OCI-LY3 (cell line): ENCODE results near the gene CLCF1.
"Not testable (repeated sequence)": the region's sequence is repeated elsewhere in the genome, so short reads cannot be mapped to it uniquely, and the experiment has no call there.

Experiments
- H2AFZ ChIP-seq: fragments of 200-600, 300-600 bp; shearing (Covaris generic); 2 replicates; pipeline ENCODE4 v1.6.0; 2014; ENCODE audit warnings: antibody characterized with exemption, low read depth, low read length
- H3K27ac ChIP-seq: fragments of 200-600, 300-600 bp; sonication (generic); 2 replicates; pipeline ENCODE4 v1.5.1; 2014; ENCODE audit warnings: mild to moderate bottlenecking, low read length, moderate library complexity, mixed read lengths
- H3K27me3 ChIP-seq: fragments of 200-600, 300-600 bp; sonication (generic); 2 replicates; pipeline ENCODE4 v1.6.1; 2014; ENCODE audit warnings: low read depth, low read length, mixed read lengths
- H3K36me3 ChIP-seq: fragments of 200-600, 300-600 bp; sonication (generic); replicated peaks from 2 replicates; pipeline ENCODE3; 2014; ENCODE audit warnings: low read depth, low read length, mixed read lengths
- H3K4me1 ChIP-seq: fragments of 300-600, 200-600 bp; sonication (generic); 2 replicates; pipeline ENCODE4 v1.6.1; 2014; ENCODE audit warnings: low read length, mixed read lengths
- H3K4me2 ChIP-seq: fragments of 200-600, 300-600 bp; sonication (generic); 2 replicates; pipeline ENCODE4 v1.6.1; 2014; ENCODE audit warnings: low read length, mixed read lengths
- H3K4me3 ChIP-seq: fragments of 300-600, 200-600 bp; sonication (generic); 2 replicates; pipeline ENCODE4 v1.5.1; 2014; ENCODE audit warnings: antibody characterized with exemption, mild to moderate bottlenecking, low read length, moderate library complexity
- H3K79me2 ChIP-seq: fragments of 300-600, 200-600 bp; shearing (Covaris generic); 2 replicates; pipeline ENCODE4 v1.6.1; 2014; ENCODE audit warnings: mild to moderate bottlenecking, low read length, mixed read lengths
- H3K9ac ChIP-seq: fragments of 300-600, 200-600 bp; shearing (Covaris generic); 2 replicates; pipeline ENCODE4 v1.6.0; 2014; ENCODE audit warnings: mild to moderate bottlenecking, low read length, moderate library complexity
- H3K9me3 ChIP-seq: fragments of 200-600, 300-600 bp; shearing (Covaris generic); 2 replicates; pipeline ENCODE4 v1.6.1; 2014; ENCODE audit warnings: low read length, mixed read lengths; ENCODE audit not compliant: insufficient read depth
- H4K20me1 ChIP-seq: fragments of 200-600, 300-600 bp; sonication (generic); 2 replicates; pipeline ENCODE4 v1.6.1; 2016; ENCODE audit warnings: low read length, mixed read lengths; ENCODE audit not compliant: insufficient read depth
- CTCF ChIP-seq: fragments of 200-600, 300-600 bp; sonication (generic); IDR thresholded peaks from 2 replicates; pipeline ENCODE4 v1.5.1; 2014; ENCODE audit warnings: antibody characterized with exemption, low read length, low read depth
- EZH2phosphoT487 ChIP-seq: fragments of 200-600 bp; shearing (Covaris generic); IDR thresholded peaks from 2 replicates; pipeline ENCODE4 v1.6.1; 2018; ENCODE audit warnings: antibody characterized with exemption, mixed run types, low read depth

CLCF1 gene

GRCh38 chr11:67405196-67405567 lies 31.8 kb upstream of the CLCF1 start:
- Histone ChIP-seq H2AFZ (no peak overlapping the region), H3K27me3 (no peaks in the 10 kb centered on the region), H3K79me2 (peaks cover 13% of the 10 kb centered on the region), H3K4me2 (peak overlapping the region; percentile 98), H3K9ac (no peak overlapping the region), H4K20me1 (peaks cover 7% of the 10 kb centered on the region; the same call in 1 of the 2 replicates), H3K4me3 (no peak overlapping the region), H3K9me3 (no peaks in the 10 kb centered on the region), H3K27ac (no peak overlapping the region), H3K4me1 (peaks cover 54% of the 10 kb centered on the region), H3K36me3 (peaks cover 7% of the 10 kb centered on the region)
- TF ChIP-seq EZH2phosphoT487: no peak
- TF ChIP-seq CTCF: no peak

- H3K36me3 ChIP-seq: peaks cover 9% of the 10 kb centered on the region
- no peak for TF ChIP-seq CTCF
- TF ChIP-seq EZH2phosphoT487: no peak
- peak overlapping the region; percentile 80 for H3K4me3 ChIP-seq
- H3K79me2 ChIP-seq: peaks cover 16% of the 10 kb centered on the region
- H4K20me1 ChIP-seq: peaks cover 8% of the 10 kb centered on the region; the same call in 1 of the 2 replicates
- no peaks in the 10 kb centered on the region for H3K9me3 ChIP-seq
- H3K4me2 ChIP-seq: peak overlapping the region; percentile 98
- no peak overlapping the region for H2AFZ ChIP-seq
- H3K27ac ChIP-seq: peak overlapping the region; percentile 57
- H3K9ac ChIP-seq: peak overlapping the region; percentile 84
- H3K27me3 ChIP-seq: no peaks in the 10 kb centered on the region
- peaks cover 50% of the 10 kb centered on the region for H3K4me1 ChIP-seq
Measured at GRCh38 chr11:67404515-67405195, 31.3 kb upstream of the CLCF1 start.

- Histone ChIP-seq H3K4me3 (peak overlapping the region; percentile 80), H3K4me1 (peaks cover 39% of the 10 kb centered on the region), H3K4me2 (peak overlapping the region; percentile 98), H3K79me2 (peaks cover 21% of the 10 kb centered on the region), H3K27ac (peak overlapping the region; percentile 57), H3K36me3 (peaks cover 23% of the 10 kb centered on the region), H3K9ac (peak overlapping the region; percentile 84)
- H3K27me3 ChIP-seq, H3K9me3 ChIP-seq, H2AFZ ChIP-seq, H4K20me1 ChIP-seq: not testable (repeated sequence)
Measured at GRCh38 chr11:67403085-67403484, 29.7 kb upstream of the CLCF1 start.

- peak overlapping the region; percentile 79 for H3K27ac ChIP-seq
- H3K4me2 ChIP-seq: peak overlapping the region; percentile 98
- H3K9me3 ChIP-seq, H4K20me1 ChIP-seq, H3K27me3 ChIP-seq: not testable (repeated sequence)
- H3K79me2 ChIP-seq: peaks cover 21% of the 10 kb centered on the region
- H3K9ac ChIP-seq: peak overlapping the region; percentile 85
- H2AFZ ChIP-seq: 0 out of 2 replicates have a peak overlapping the region, but pooled peaks have one; percentile 45
- H3K36me3 ChIP-seq: peaks cover 31% of the 10 kb centered on the region
- peaks cover 39% of the 10 kb centered on the region for H3K4me1 ChIP-seq
- peak overlapping the region; percentile 80 for H3K4me3 ChIP-seq
Measured at GRCh38 chr11:67402192-67402839, 28.9 kb upstream of the CLCF1 start.
